Activated naive CD4-positive, alpha-beta T cell treated with anti-CD3 and anti-CD28 coated beads for 36 hours (primary cell): ENCODE results near the gene CAMSAP1. TPM values are rescaled to one million over a fixed set of nuclear protein-coding genes. Genes with fewer than 3 reads are reported as not detected.

Experiments used
- CTCF ChIA-PET: fragments of 350-600 bp; sonication (Branson Sonifier 250); formaldehyde crosslinking; loops from one replicate; lab custom pipeline; 2021; ENCODE audit warnings: antibody characterized with exemption; lab: Charles Lee
- DNase-seq: peaks from one replicate; pipeline ENCODE4 v3.0.0-alpha.2; 2020
- H3K27ac Mint-ChIP-seq: one replicate; pipeline ENCODE4 v1.8.0; 2021; ENCODE audit warnings: mild to moderate bottlenecking, mixed read lengths
- H3K27me3 Mint-ChIP-seq: one replicate; pipeline ENCODE4 v1.8.0; 2021; ENCODE audit warnings: low read depth, mixed read lengths
- H3K36me3 Mint-ChIP-seq: one replicate; pipeline ENCODE4 v1.8.0; 2021; ENCODE audit warnings: low read depth, mixed read lengths
- H3K4me1 Mint-ChIP-seq: one replicate; pipeline ENCODE4 v1.8.0; 2021; ENCODE audit warnings: low read depth, mixed read lengths
- H3K4me3 Mint-ChIP-seq: one replicate; pipeline ENCODE4 v1.8.0; 2021; ENCODE audit warnings: mild to moderate bottlenecking, moderate library complexity, mixed read lengths
- H3K9me3 Mint-ChIP-seq: one replicate; pipeline ENCODE4 v1.8.0; 2021; ENCODE audit warnings: mixed read lengths
- intact Hi-C: fragments of 100-400 bp; cut with micrococcal nuclease; formaldehyde crosslinking; loops from one replicate; pipeline ENCODE4 v1.15.1; 2023
- total RNA-seq, 2 experiments: library from RNA; stranded (reverse); gene quantifications; one replicate each; pipeline ENCODE4 v1.2.3, GENCODE V29; 2021

The CAMSAP1 gene
- total RNA-seq, 2 experiments from 2014 or later = 32.6 to 35.2 TPM

GRCh38 chr9:135760465-135760864, 146.9 kb downstream of the CAMSAP1 start:
- Mint-ChIP-seq H3K9me3 (no peaks in the 10 kb centered on the region), H3K27ac (no peak overlapping the region), H3K27me3 (no peaks in the 10 kb centered on the region), H3K36me3 (no peaks in the 10 kb centered on the region), H3K4me1 (no peaks in the 10 kb centered on the region), H3K4me3 (no peak overlapping the region)
- CTCF ChIA-PET = interaction anchor here (0.6 kb wide), 1 partner anchor 39 kb away, joined by 3 read pairs; no protein-coding TSS in a partner anchor
- intact Hi-C loops = no loop called here
- DNase-seq = no peak

DNA sequence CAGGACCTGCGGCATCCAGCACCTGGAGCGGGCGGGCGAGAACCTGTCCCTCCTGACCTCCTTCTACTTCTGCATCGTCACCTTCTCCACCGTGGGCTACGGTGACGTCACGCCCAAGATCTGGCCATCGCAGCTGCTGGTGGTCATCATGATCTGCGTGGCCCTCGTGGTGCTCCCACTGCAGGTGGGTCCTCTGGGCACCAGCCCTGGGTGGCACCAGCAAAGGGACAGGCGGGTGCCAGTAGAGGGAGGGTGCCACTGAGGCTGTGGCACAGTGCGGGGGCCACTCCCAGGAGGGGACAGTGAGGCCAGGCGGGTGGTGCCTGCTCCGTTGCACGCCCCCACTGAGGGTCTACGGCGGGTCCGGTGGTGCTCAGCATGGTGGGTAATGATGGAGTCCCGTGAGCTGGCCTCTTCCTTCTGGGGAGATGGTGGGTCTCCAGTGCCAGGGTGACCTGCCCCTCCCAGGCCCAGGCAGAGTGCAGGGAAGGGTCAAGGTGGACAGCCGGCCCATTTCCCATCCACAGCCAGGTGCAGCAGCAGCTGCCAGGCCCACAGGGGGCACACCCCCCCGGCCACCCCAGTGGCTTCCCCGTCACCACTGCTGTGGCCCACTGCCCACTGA, 147.6 kb downstream of the CAMSAP1 start:
- no peak overlapping the region for H3K4me3 Mint-ChIP-seq
- DNase-seq = no peak
- intact Hi-C loops = no loop called here
- H3K4me1 Mint-ChIP-seq = no peaks in the 10 kb centered on the region
- CTCF ChIA-PET = no interaction called here
- H3K36me3 Mint-ChIP-seq = no peaks in the 10 kb centered on the region
- H3K27ac Mint-ChIP-seq = no peak overlapping the region
- H3K9me3 Mint-ChIP-seq = no peaks in the 10 kb centered on the region
- no peaks in the 10 kb centered on the region for H3K27me3 Mint-ChIP-seq

DNA sequence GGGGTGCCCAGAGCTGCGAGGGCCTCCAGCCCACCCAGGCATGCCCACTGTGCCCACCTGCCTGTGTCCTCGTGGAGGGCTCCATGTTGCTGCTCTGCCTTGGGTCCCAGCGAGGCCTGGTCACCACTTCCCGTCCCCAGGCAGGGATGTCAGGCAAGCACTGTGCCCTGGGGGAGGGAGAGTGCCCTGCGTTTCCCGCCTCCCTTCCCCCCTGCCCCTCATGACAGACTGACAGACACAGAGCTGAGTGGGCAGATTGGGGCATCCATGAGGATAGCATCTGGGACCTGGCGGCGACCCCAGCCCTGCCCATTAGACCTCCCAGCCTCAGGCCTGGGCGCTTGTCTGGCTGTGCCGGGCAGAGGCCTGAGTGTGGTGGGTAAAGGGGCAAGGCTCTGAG, 148.5 kb downstream of the CAMSAP1 start:
- Mint-ChIP-seq H3K4me3 (no peak overlapping the region), H3K4me1 (no peaks in the 10 kb centered on the region), H3K36me3 (no peaks in the 10 kb centered on the region), H3K9me3 (no peaks in the 10 kb centered on the region), H3K27ac (no peak overlapping the region), H3K27me3 (no peaks in the 10 kb centered on the region)
- CTCF ChIA-PET = no interaction called here
- no peak for DNase-seq
- intact Hi-C loops = no loop called here

Other genes with a start within 250 kb of the CAMSAP1 start
- gene LCN9, start 244.2 kb downstream of the CAMSAP1 start, total RNA-seq = not detected
- not detected for gene SOHLH1, start 208.1 kb downstream of the CAMSAP1 start, total RNA-seq
- not detected for gene KCNT1, start 205.4 kb downstream of the CAMSAP1 start, total RNA-seq
- 10 to 100 TPM; 37.2 to 40.0 TPM for gene UBAC1, start 53.8 kb upstream of the CAMSAP1 start, total RNA-seq
- gene NACC2, start 187.7 kb upstream of the CAMSAP1 start, total RNA-seq = 1 to 10 TPM; 3.4 to 3.5 TPM
- 10 to 100 TPM; 20.7 to 22.2 TPM for gene TMEM250, start 211.3 kb upstream of the CAMSAP1 start, total RNA-seq